HepG2 (cell line): ENCODE measurements around the gene KIFC1. TPM values are rescaled to one million over a fixed set of nuclear protein-coding genes. Genes with fewer than 3 reads are reported as not detected.

Experiments used
- ATAC-seq: fragments of 200-7000 bp; cut with Tn5 transposase; 3 replicates; pipeline ENCODE4 v1.9.1; 2020; ENCODE audit warnings: mild to moderate bottlenecking, moderate library complexity
- BruUV-seq: library from RNA; stranded (reverse); fragments of 400-500 nt; replicated peaks from 2 replicates; lab custom pipeline; 2021; lab: Mats Ljungman, UMichigan
- CTCF ChIA-PET: fragments of 300-600 bp; formaldehyde crosslinking; extraction: SDS; loops from one replicate; lab custom pipeline; 2021; ENCODE audit warnings: low total read pairs, inconsistent platforms, low intra/inter-chr PET ratio; lab: Yijun Ruan, JAX
- POLR2A ChIA-PET: fragments of 350-600 bp; sonication (Branson Sonifier 250); formaldehyde crosslinking; loops from one replicate; lab custom pipeline; 2020; ENCODE audit warnings: antibody characterized with exemption, inconsistent platforms; lab: Yijun Ruan, JAX
- DNase-seq: peaks from one replicate; pipeline ENCODE4 v3.0.0-alpha.2; 2015; ENCODE audit warnings: low spot score
- FAIRE-seq: peaks from 3 replicates; lab custom pipeline; 2011; peaks lifted over from hg19 to GRCh38; lab: Jason Lieb, UNC
- H2AFZ ChIP-seq: one replicate; pipeline ENCODE4 v1.6.1; 2011; ENCODE audit warnings: low read length, inconsistent platforms
- H3K27ac ChIP-seq: fragments of 300-600 bp; 3 replicates; pipeline ENCODE4 v1.8.0; 2011; ENCODE audit warnings: mixed run types, mild to moderate bottlenecking, mixed read lengths, low read length, inconsistent platforms; ENCODE audit not compliant: insufficient read depth; ENCODE audit errors: extremely low read length
- H3K27me3 ChIP-seq, 2 experiments: fragments of 200-600 bp in 1 of 2; 2 replicates in 1 of 2; 3 replicates in 1 of 2; pipeline versions ENCODE4 v1.6.0 to v1.8.0; 2011; ENCODE audit warnings: low read length in 2 of 2, mild to moderate bottlenecking in 2 of 2, moderate library complexity in 2 of 2, inconsistent platforms in 1 of 2; ENCODE audit not compliant: insufficient read depth in 2 of 2, control insufficient read depth in 1 of 2
- H3K36me3 ChIP-seq, 2 experiments: fragments of 200-600 bp in 1 of 2; replicated peaks in 1 of 2; 2 replicates in 1 of 2; 3 replicates in 1 of 2; pipeline versions ENCODE4 v1.5.1 to v1.8.0; 2011; ENCODE audit warnings: low read length in 2 of 2, inconsistent platforms in 1 of 2; ENCODE audit not compliant: insufficient read depth in 2 of 2, control insufficient read depth in 1 of 2
- H3K4me1 ChIP-seq: 2 replicates; pipeline ENCODE4 v1.5.1; 2012; ENCODE audit warnings: low read length, inconsistent platforms; ENCODE audit not compliant: insufficient read depth
- H3K4me2 ChIP-seq: 2 replicates; pipeline ENCODE4 v1.6.0; 2011; ENCODE audit warnings: low read depth, low read length, inconsistent platforms
- H3K4me3 ChIP-seq, 3 experiments: fragments of 200-600 bp in 1 of 3; sonication (generic), shearing (Covaris generic) in 1 of 3; replicated peaks in 1 of 3; 2 replicates each; pipeline ENCODE4 v1.5.1; 2011 to 2016; ENCODE audit warnings: low read length in 3 of 3, inconsistent platforms in 2 of 3, low read depth in 2 of 3, mild to moderate bottlenecking in 2 of 3, control low read depth in 1 of 3, mixed read lengths in 1 of 3; ENCODE audit not compliant: insufficient read depth in 1 of 3
- H3K79me2 ChIP-seq: one replicate; pipeline ENCODE4 v1.6.1; 2011; ENCODE audit warnings: low read length, inconsistent platforms; ENCODE audit not compliant: insufficient read depth
- H3K9ac ChIP-seq: 2 replicates; pipeline ENCODE4 v1.6.0; 2011; ENCODE audit warnings: mild to moderate bottlenecking, low read depth, low read length, inconsistent platforms; ENCODE audit not compliant: insufficient read depth
- H3K9me3 ChIP-seq: 2 replicates; pipeline ENCODE4 v1.5.1; 2012; ENCODE audit warnings: mild to moderate bottlenecking, low read length
- H4K20me1 ChIP-seq: 2 replicates; pipeline ENCODE4 v1.6.0; 2011; ENCODE audit warnings: inconsistent platforms, mild to moderate bottlenecking, low read length, moderate library complexity; ENCODE audit not compliant: insufficient read depth
- AGO2 ChIP-seq: fragments of 200-400 bp; formaldehyde crosslinking; optimal IDR thresholded peaks from 2 replicates; pipeline ENCODE3; 2017; ENCODE audit warnings: mild to moderate bottlenecking, low read depth, low read length, moderate library complexity
- HOXD1 ChIP-seq: sonication (generic); formaldehyde crosslinking; IDR thresholded peaks from 2 replicates; pipeline ENCODE4 v1.5.0; 2020; ENCODE audit warnings: missing genetic modification reagents
- RBFOX2 ChIP-seq: fragments of 200-400 bp; formaldehyde crosslinking; IDR thresholded peaks from 2 replicates; pipeline ENCODE4 v1.6.1; 2017; ENCODE audit warnings: low read depth, mild to moderate bottlenecking, low read length
- REST ChIP-seq, 2 experiments: IDR thresholded peaks; 2 replicates each; pipeline ENCODE4 v1.6.1; 2011 to 2012; ENCODE audit warnings: low read length in 2 of 2, borderline replicate concordance in 1 of 2, low read depth in 1 of 2, mild to moderate bottlenecking in 1 of 2, moderate library complexity in 1 of 2
- SETDB1 ChIP-seq: sonication (generic); formaldehyde crosslinking; IDR thresholded peaks from 2 replicates; pipeline ENCODE4 v1.5.1; 2020; ENCODE audit warnings: missing genetic modification reagents, mild to moderate bottlenecking, borderline replicate concordance
- SNAPC4 ChIP-seq: sonication (generic); formaldehyde crosslinking; IDR thresholded peaks from 2 replicates; pipeline ENCODE4 v1.4.0; 2020; ENCODE audit warnings: mild to moderate bottlenecking, missing genetic modification reagents
- TEF ChIP-seq: sonication (generic); formaldehyde crosslinking; IDR thresholded peaks from 2 replicates; pipeline ENCODE4 v1.5.0; 2020; ENCODE audit warnings: missing genetic modification reagents
- ZBTB7B ChIP-seq: sonication (generic); formaldehyde crosslinking; IDR thresholded peaks from 2 replicates; pipeline ENCODE4 v1.4.0; 2020; ENCODE audit warnings: missing genetic modification reagents
- ZNF576 ChIP-seq: sonication (generic); formaldehyde crosslinking; IDR thresholded peaks from 2 replicates; pipeline ENCODE4 v1.4.0; 2020; ENCODE audit warnings: mild to moderate bottlenecking, missing genetic modification reagents
- WGBS: methylation state at CpG from one replicate; pipeline ENCODE4 v1.1.6; 2017; ENCODE audit warnings: low lambda C conversion rate; 5-methylcytosine and 5-hydroxymethylcytosine counted together
- in situ Hi-C: cut with HindIII; loops from 2 replicates; pipeline ENCODE4 v1.10.0; 2017; ENCODE audit warnings: low pct_unique_long_range_greater_than_20kb; ENCODE audit not compliant: extremely low pct_ligation_motif_present
- intact Hi-C: fragments of 100-400 bp; cut with micrococcal nuclease; formaldehyde crosslinking; loops from one replicate; pipeline ENCODE4 v1.10.0; 2022; ENCODE audit not compliant: unreplicated experiment
- polyA plus RNA-seq, 8 experiments: library from polyadenylated mRNA; depleted of rRNA in 3 of 8; stranded (reverse) in 7 of 8; unstranded in 1 of 8; fragments of >200 nt; fragmentation: Illumina TruSeq in 4 of 8; extraction: Trizol in 4 of 8; gene quantifications; 2 replicates each; pipeline versions ENCODE4 v1.2.1 to v1.2.3, GENCODE V29; 2011 to 2016; ENCODE audit warnings: low read depth in 4 of 8, missing spikeins in 1 of 8, mixed read lengths in 1 of 8; ENCODE audit not compliant: insufficient read depth in 1 of 8
- total RNA-seq, 5 experiments: library from RNA; depleted of rRNA; stranded (reverse); fragments of >200 nt; fragmentation: Illumina TruSeq; extraction: Trizol; gene quantifications; 2 replicates each; pipeline ENCODE4 v1.2.3, GENCODE V29; 2016; ENCODE audit warnings: low read depth in 1 of 5

The KIFC1 gene
- total and polyA plus RNA-seq, 2 of the 13 experiments (the other 11 are each of a cell fraction or from before 2014, with no cell fraction given), result 25.0 to 45.5 TPM

- TF ChIP-seq REST (IDR thresholded peaks at IDR 0.05; ENCODE audit: borderline replicate concordance in 1 of 2, low read depth in 1 of 2, low read length in 2 of 2) (no peak), SETDB1 (no peak)
These were observed 20.8 kb downstream of the KIFC1 start (continued) for GRCh38 chr6:33412140-33413009.

GRCh38 chr6:33413241-33414120, 21.9 kb downstream of the KIFC1 start:
- H3K27ac ChIP-seq, result no peak overlapping the region
- in situ Hi-C loops (loop anchor here (10.0 to 25.0 kb wide), 2 partner anchors 126 to 209 kb away; partner anchors contain the start of genes B3GALT4, HSD17B8, PFDN6 and RGL2), intact Hi-C loops (no loop called here)
- TF ChIP-seq HOXD1 (CRISPR knock-in tag), result no peak
- TF ChIP-seq TEF (CRISPR knock-in tag), result no peak
- TF ChIP-seq RBFOX2, result peak; percentile 42; the same call in 1 of the 2 replicates
- TF ChIP-seq ZBTB7B (CRISPR knock-in tag), result no peak
- TF ChIP-seq AGO2, result peak; percentile 43
- no peak for TF ChIP-seq ZNF576 (CRISPR knock-in tag)
- no peak for TF ChIP-seq SNAPC4

More at GRCh38 chr6:33413241-33414120, 21.9 kb downstream of the KIFC1 start:
- Histone ChIP-seq H3K4me1 (peaks cover 52% of the 10 kb centered on the region), H3K9me3 (no peaks in the 10 kb centered on the region), H3K79me2 (peaks cover 26% of the 10 kb centered on the region), H3K27me3 (no peaks in the 10 kb centered on the region; a peak in 1 of 5 replicates), H3K4me3 (no peak overlapping the region), H3K4me2 (no peak overlapping the region), H2AFZ (no peak overlapping the region), H3K36me3 (peaks cover 17 to 32% of the 10 kb centered on the region in 2 experiments), H3K9ac (no peak overlapping the region), H4K20me1 (no peaks in the 10 kb centered on the region)
- no TSS peak for BruUV-seq
- FAIRE-seq (no peak), DNase-seq (no peak), ATAC-seq (no peak)
- CTCF ChIA-PET, result no interaction called here
- WGBS, result 95% methylated on average over 14 of the region's 14 CpGs
- POLR2A ChIA-PET, result no interaction called here
